K562 (cell line): ENCODE results near the gene KAZN. TPM values are rescaled to one million over a fixed set of nuclear protein-coding genes. Genes with fewer than 3 reads are reported as not detected.
A peak's percentile ranks its signal among the peaks of the same experiment; 100 is the strongest.

ENCODE experiments used
- ATAC-seq: fragments of 200-7000 bp; cut with Tn5 transposase; 3 replicates; pipeline ENCODE4 v1.9.1; 2020; ENCODE audit warnings: moderate library complexity
- BruUV-seq: library from RNA; stranded (reverse); fragments of 400-500 nt; replicated peaks from 2 replicates; lab custom pipeline; 2021; lab: Mats Ljungman, UMichigan
- CTCF ChIA-PET: fragments of 300-600 bp; formaldehyde crosslinking; extraction: SDS; loops from one replicate; lab custom pipeline; 2021; ENCODE audit warnings: low intra/inter-chr PET ratio; lab: Yijun Ruan, JAX
- POLR2A ChIA-PET: fragments of 300-600, 350-650 bp; sonication (Branson Sonifier 250); formaldehyde crosslinking; extraction: SDS; loops from one replicate; lab custom pipeline; 2021; ENCODE audit warnings: antibody characterized with exemption, inconsistent platforms; lab: Yijun Ruan, JAX
- DNase-seq, 4 experiments: peaks; one replicate each; pipeline versions ENCODE4 v3.0.0 to v3.0.0-alpha.2; 2011 to 2018; ENCODE audit warnings: low spot score in 3 of 4, mixed read lengths in 3 of 4; ENCODE audit errors: extremely low read depth in 1 of 4
- FAIRE-seq: peaks from 2 replicates; lab custom pipeline; 2011; peaks lifted over from hg19 to GRCh38; lab: Jason Lieb, UNC
- H2AFZ ChIP-seq: 2 replicates; pipeline ENCODE4 v1.6.0; 2011; ENCODE audit warnings: low read depth, low read length, control low read depth, inconsistent platforms
- H3K27ac ChIP-seq: fragments of 200-600 bp; 3 replicates; pipeline ENCODE4 v1.8.0; 2011; ENCODE audit warnings: low read depth, mild to moderate bottlenecking, control low read depth, inconsistent platforms, low read length, moderate library complexity, mixed read lengths; ENCODE audit errors: extremely low read depth
- H3K27me3 ChIP-seq, 2 experiments: fragments of 300-600 bp in 1 of 2; 2 replicates in 1 of 2; 3 replicates in 1 of 2; pipeline versions ENCODE4 v1.6.0 to v1.8.0; 2011; ENCODE audit warnings: inconsistent platforms in 2 of 2, low read length in 2 of 2, mild to moderate bottlenecking in 1 of 2, mixed read lengths in 1 of 2, moderate library complexity in 1 of 2; ENCODE audit not compliant: control insufficient read depth in 2 of 2, insufficient read depth in 2 of 2
- H3K36me3 ChIP-seq: fragments of 300-600 bp; 3 replicates; pipeline ENCODE4 v1.8.0; 2011; ENCODE audit warnings: mild to moderate bottlenecking, low read length, inconsistent platforms; ENCODE audit not compliant: control insufficient read depth, insufficient read depth
- H3K4me1 ChIP-seq, 2 experiments: fragments of 200-600 bp in 1 of 2; replicated peaks in 1 of 2; 2 replicates in 1 of 2; 3 replicates in 1 of 2; pipeline versions ENCODE4 v1.5.1 to v1.8.0; 2011; ENCODE audit warnings: inconsistent platforms in 2 of 2, low read length in 2 of 2, mild to moderate bottlenecking in 1 of 2, mixed read lengths in 1 of 2, moderate library complexity in 1 of 2; ENCODE audit not compliant: control insufficient read depth in 2 of 2, insufficient read depth in 2 of 2
- H3K4me2 ChIP-seq: 2 replicates; pipeline ENCODE4 v1.6.1; 2011; ENCODE audit warnings: low read length, control low read depth, inconsistent platforms, mixed read lengths; ENCODE audit not compliant: insufficient read depth
- H3K4me3 ChIP-seq: fragments of 200-600 bp; sonication (generic), shearing (Covaris generic); 2 replicates; pipeline ENCODE4 v1.5.1; 2016; ENCODE audit warnings: control low read depth, inconsistent platforms
- H3K79me2 ChIP-seq: fragments of 200-600 bp; 3 replicates; pipeline ENCODE4 v1.8.0; 2011; ENCODE audit warnings: low read length, inconsistent platforms; ENCODE audit not compliant: control insufficient read depth, insufficient read depth
- H3K9ac ChIP-seq, 2 experiments: 2 replicates each; pipeline versions ENCODE4 v1.6.0 to v1.6.1; 2011; ENCODE audit warnings: low read depth in 2 of 2, low read length in 2 of 2, control low read depth in 1 of 2, inconsistent platforms in 1 of 2, mild to moderate bottlenecking in 1 of 2, mixed read lengths in 1 of 2; ENCODE audit not compliant: insufficient read depth in 1 of 2
- H3K9me1 ChIP-seq: one replicate; pipeline ENCODE4 v1.6.0; 2011; ENCODE audit warnings: inconsistent platforms, mild to moderate bottlenecking, low read length, moderate library complexity; ENCODE audit not compliant: control insufficient read depth, insufficient read depth
- H3K9me3 ChIP-seq: replicated peaks from 2 replicates; pipeline ENCODE4 v1.5.1; 2011; ENCODE audit warnings: low read depth, low read length, inconsistent platforms; ENCODE audit not compliant: control insufficient read depth, insufficient read depth
- H4K20me1 ChIP-seq: replicated peaks from 2 replicates; pipeline ENCODE4 v1.6.1; 2011; ENCODE audit warnings: low read length, inconsistent platforms, mixed read lengths; ENCODE audit not compliant: control insufficient read depth, insufficient read depth
- CEBPG ChIP-seq, 3 experiments: fragments of 200-800 bp in 1 of 3; sonication (Bioruptor generic) in 1 of 3; sonication (generic) in 1 of 3; formaldehyde crosslinking in 1 of 3; IDR thresholded peaks in 2 of 3; conservative IDR thresholded peaks in 1 of 3; 2 replicates each; pipeline versions ENCODE4 v1.6.1 to v1.8.0; 2016 to 2022; ENCODE audit warnings: missing compliant biosample characterization in 2 of 3, missing genetic modification characterization in 2 of 3, mild to moderate bottlenecking in 1 of 3, missing genetic modification reagents in 1 of 3
- GTF3C2 ChIP-seq: IDR thresholded peaks from 3 replicates; pipeline ENCODE4 v1.6.1; 2011; ENCODE audit warnings: borderline replicate concordance, mild to moderate bottlenecking, moderate library complexity; ENCODE audit not compliant: insufficient read length; ENCODE audit errors: extremely low read depth
- MAFG ChIP-seq: fragments of 450-650 bp; conservative IDR thresholded peaks from 2 replicates; pipeline ENCODE4 v1.6.1; 2016; ENCODE audit warnings: missing genetic modification characterization, missing compliant biosample characterization
- NR2C2 ChIP-seq, 2 experiments: fragments of 200-800 bp in 1 of 2; sonication (Bioruptor generic) in 1 of 2; sonication (generic) in 1 of 2; formaldehyde crosslinking in 1 of 2; IDR thresholded peaks; 2 replicates each; pipeline versions ENCODE4 v1.6.1 to v1.8.0; 2016 to 2022; ENCODE audit warnings: mild to moderate bottlenecking in 1 of 2, missing compliant biosample characterization in 1 of 2, missing genetic modification characterization in 1 of 2, missing genetic modification reagents in 1 of 2
- NRF1 ChIP-seq, 2 experiments: fragments of 450-650 bp; IDR thresholded peaks in 1 of 2; conservative IDR thresholded peaks in 1 of 2; 2 replicates each; pipeline ENCODE4 v1.6.1; 2014; ENCODE audit warnings: mild to moderate bottlenecking in 2 of 2
- PHF8 ChIP-seq: fragments of 200-600 bp; sonication (generic); IDR thresholded peaks from 2 replicates; pipeline ENCODE4 v1.6.1; 2012; ENCODE audit warnings: mixed run types, mild to moderate bottlenecking, inconsistent platforms, low read length, moderate library complexity, borderline replicate concordance
- RBFOX2 ChIP-seq: fragments of 200-400 bp; formaldehyde crosslinking; IDR thresholded peaks from 2 replicates; pipeline ENCODE4 v1.6.1; 2017; ENCODE audit warnings: low read depth, mild to moderate bottlenecking, low read length, moderate library complexity
- SAFB ChIP-seq: fragments of 200-400 bp; formaldehyde crosslinking; IDR thresholded peaks from 2 replicates; pipeline ENCODE4 v1.6.1; 2017; ENCODE audit warnings: low read depth, low read length, borderline replicate concordance
- TAF7 ChIP-seq: fragments of 450-650 bp; IDR thresholded peaks from 2 replicates; pipeline ENCODE4 v1.6.1; 2016; ENCODE audit warnings: missing genetic modification characterization, missing compliant biosample characterization
- ZKSCAN1 ChIP-seq: fragments of 150-350 bp; IDR thresholded peaks from 2 replicates; pipeline ENCODE4 v1.6.1; 2016; ENCODE audit warnings: low read depth, low read length
- ZNF695 ChIP-seq: fragments of 450-650 bp; formaldehyde crosslinking; IDR thresholded peaks from 2 replicates; pipeline ENCODE4 v1.4.0; 2020; ENCODE audit warnings: mild to moderate bottlenecking, moderate library complexity
- WGBS: fragments of 100-300 bp; shearing (Covaris generic); methylation state at CpG from one replicate; pipeline ENCODE4 v1.1.6; 2016; ENCODE audit warnings: low coverage, mixed read lengths; ENCODE audit not compliant: insufficient coverage; ENCODE audit errors: missing lambda C conversion rate; 5-methylcytosine and 5-hydroxymethylcytosine counted together
- in situ Hi-C: fragments of 300-500 bp; cut with MboI; formaldehyde crosslinking; loops from 4 replicates; pipeline ENCODE4 v1.15.0; 2018; ENCODE audit warnings: inconsistent platforms, mixed read lengths
- intact Hi-C: fragments of 100-400 bp; cut with micrococcal nuclease; formaldehyde crosslinking; loops from 2 replicates; pipeline ENCODE4 v1.14.2; 2022
- polyA plus RNA-seq, 8 experiments: library from polyadenylated mRNA; depleted of rRNA in 4 of 8; stranded (reverse) in 5 of 8; unstranded in 3 of 8; fragments of >200 nt; fragmentation: Nextera tagmentation in 2 of 8; fragmentation: Illumina TruSeq in 1 of 8; extraction: Ambion mirVana in 2 of 8; extraction: Trizol in 1 of 8; gene quantifications; 2 replicates each; pipeline versions ENCODE4 v1.2.1 to v1.2.3, GENCODE V29; 2011 to 2014; ENCODE audit warnings: inconsistent platforms in 1 of 8, missing spikeins in 1 of 8
- total RNA-seq, 7 experiments: library from RNA; depleted of rRNA in 6 of 7; stranded (reverse); fragments of >200 nt in 6 of 7; fragmentation: Illumina TruSeq in 2 of 7; extraction: Trizol in 2 of 7; gene quantifications; 2 replicates each; pipeline versions ENCODE4 v1.2.1 to v1.2.3, GENCODE V29; 2011 to 2021; ENCODE audit warnings: low replicate concordance in 1 of 7

Gene KAZN
- total and polyA plus RNA-seq, 9 of the 15 experiments (the other 6 are each of a cell fraction or from before 2014, with no cell fraction given): 2.1 to 21.6 (median 5.4) TPM

DNA sequence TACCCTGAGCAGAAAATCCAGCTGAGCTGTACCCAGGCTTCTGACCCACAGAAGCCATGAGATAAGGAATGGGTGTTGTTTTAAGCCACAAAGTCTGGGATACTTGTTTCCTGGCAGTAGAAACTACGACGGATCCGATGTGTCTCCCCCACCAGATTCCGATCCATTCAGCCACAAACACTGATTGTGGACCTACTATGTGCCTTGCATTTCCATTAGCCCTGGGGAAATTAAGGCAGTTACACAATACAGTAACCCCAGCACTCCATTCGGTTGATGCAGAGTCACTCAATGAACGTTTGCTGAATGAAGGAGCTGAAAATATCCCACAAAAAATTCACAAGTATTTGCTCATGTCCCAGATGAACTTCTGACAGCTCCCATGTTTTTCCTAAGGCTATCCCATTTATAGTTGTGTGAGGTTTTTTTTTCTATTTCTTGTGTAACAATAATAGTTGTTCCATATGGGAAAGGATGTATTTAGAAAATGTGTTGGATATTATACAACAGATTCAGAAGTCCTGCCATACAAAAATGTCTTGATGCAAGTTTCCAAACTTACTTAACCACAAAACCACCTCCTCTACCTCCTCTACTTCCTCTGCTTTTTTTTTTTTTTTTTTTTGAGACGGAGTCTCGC lies 29.6 kb upstream of the KAZN start:
- no peak for ATAC-seq
- no peak for TF ChIP-seq CEBPG (CRISPR knock-in tag; IDR thresholded peaks at IDR 0.05)
- no peak for TF ChIP-seq CEBPG (tag; conservative IDR thresholded peaks at IDR 0.05 in 1 of 2, IDR thresholded peaks at IDR 0.05 in 1 of 2)
- peak; percentile 94 for TF ChIP-seq ZKSCAN1
- TF ChIP-seq, all 486 proteins: peak for 1

DNA sequence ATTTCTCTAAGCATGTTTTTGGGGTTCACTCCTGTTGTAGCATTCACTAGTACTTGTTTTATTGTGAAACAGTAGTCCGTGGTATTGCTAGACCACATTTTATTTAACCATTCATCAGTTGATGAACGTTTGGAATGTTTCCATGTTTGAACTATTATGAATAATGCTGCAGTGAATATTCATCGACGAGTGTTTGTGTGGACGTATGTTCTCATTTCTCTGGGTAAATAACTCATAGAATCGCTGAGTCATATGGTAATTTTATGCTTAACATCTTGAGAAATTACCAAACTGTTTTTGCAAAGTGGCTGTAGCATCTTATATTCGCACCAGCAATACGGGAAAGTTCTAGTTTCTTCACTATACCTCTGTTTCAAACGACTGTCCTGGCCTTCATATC lies 28.0 kb upstream of the KAZN start:
- in situ Hi-C loops: no loop called here
- CTCF ChIA-PET: interaction anchor here (0.6 kb wide), 1 partner anchor 321 kb away, joined by 3 read pairs; no protein-coding TSS in a partner anchor
- no peak for FAIRE-seq
- no peaks in the 10 kb centered on the region for H3K27me3 ChIP-seq
- no peaks in the 10 kb centered on the region for H3K9me1 ChIP-seq
- H3K9ac ChIP-seq: no peak overlapping the region
- H3K4me1 ChIP-seq: no peaks in the 10 kb centered on the region
- no peaks in the 10 kb centered on the region for H3K36me3 ChIP-seq
- no peaks in the 10 kb centered on the region for H3K9me3 ChIP-seq
- no peak overlapping the region for H3K4me3 ChIP-seq
- no peak overlapping the region for H3K27ac ChIP-seq
- no TSS peak for BruUV-seq
- H4K20me1 ChIP-seq: no peaks in the 10 kb centered on the region
- H3K4me2 ChIP-seq: no peak overlapping the region
- no peak for DNase-seq
- intact Hi-C loops: loop anchor here (5.0 to 10.0 kb wide), 2 partner anchors 133 to 474 kb away; no protein-coding TSS in a partner anchor
- WGBS: 23% methylated on average over 9 of the region's 9 CpGs
- POLR2A ChIA-PET: interaction anchor here (1.1 kb wide), 1 partner anchor 25 kb away, joined by 3 read pairs; no protein-coding TSS in a partner anchor
- H3K79me2 ChIP-seq: no peaks in the 10 kb centered on the region
- ATAC-seq: no peak
- peak overlapping the region; percentile 53 for H2AFZ ChIP-seq
- TF ChIP-seq NRF1 (conservative IDR thresholded peaks at IDR 0.05 in 1 of 2, IDR thresholded peaks at IDR 0.05 in 1 of 2) (no peak), PHF8 (no peak), RBFOX2 (no peak), ZNF695 (CRISPR knock-in tag) (no peak), GTF3C2 (no peak), TAF7 (tag) (no peak), NR2C2 (CRISPR knock-in tag; IDR thresholded peaks at IDR 0.05) (no peak), NR2C2 (tag; IDR thresholded peaks at IDR 0.05) (no peak), SAFB (no peak), MAFG (tag) (peak; percentile 66)

More for the DNA sequence above, 29.6 kb upstream of the KAZN start:
- ChIA-PET CTCF (no interaction called here), POLR2A (no interaction called here)
- Histone ChIP-seq H2AFZ (no peak overlapping the region), H3K9me1 (no peaks in the 10 kb centered on the region), H3K4me1 (no peaks in the 10 kb centered on the region), H3K79me2 (no peaks in the 10 kb centered on the region), H3K27ac (no peak overlapping the region), H3K27me3 (no peaks in the 10 kb centered on the region), H3K9me3 (no peaks in the 10 kb centered on the region), H3K4me3 (no peak overlapping the region), H4K20me1 (no peaks in the 10 kb centered on the region), H3K36me3 (no peaks in the 10 kb centered on the region), H3K9ac (no peak overlapping the region), H3K4me2 (no peak overlapping the region)
- no TSS peak for BruUV-seq
- intact Hi-C loops: no loop called here
- FAIRE-seq (no peak), DNase-seq (no peak)
- 19% methylated on average over 6 of the region's 8 CpGs for WGBS
- in situ Hi-C loops: no loop called here
